ENCODE measurements around the gene PCYT2. TPM values are rescaled to one million over a fixed set of nuclear protein-coding genes. Genes with fewer than 3 reads are reported as not detected.

The PCYT2 gene
- total RNA-seq, 3 donors from 2014 or later = 36.0 to 59.4 (median 58.3) TPM

GRCh38 chr17:81905993-81906392, 5.2 kb downstream of the PCYT2 start:
- H3K36me3 ChIP-seq (ENCODE audit: low read depth) = no peaks in the 10 kb centered on the region
- intact Hi-C loops (cut with DNase I, micrococcal nuclease) = no loop called here
- no peak for TF ChIP-seq CTCF (IDR thresholded peaks at IDR 0.05)
- ATAC-seq = no peak
- peak in 1 of 3 donors; percentile 40 for DNase-seq
- no peak overlapping the region for H3K4me3 ChIP-seq
- H3K4me1 ChIP-seq (ENCODE audit: low read depth) = peaks cover 22% of the 10 kb centered on the region
- no peaks in the 10 kb centered on the region for H3K9me3 ChIP-seq

- peak in 1 of 3 donors; percentile 44 for DNase-seq
- no peaks in the 10 kb centered on the region for H3K9me3 ChIP-seq
- H3K4me1 ChIP-seq (ENCODE audit: low read depth) = peaks cover 21% of the 10 kb centered on the region
- H3K36me3 ChIP-seq (ENCODE audit: low read depth) = no peaks in the 10 kb centered on the region
- H3K4me3 ChIP-seq = no peak overlapping the region
- no peak for ATAC-seq
- TF ChIP-seq CTCF (IDR thresholded peaks at IDR 0.05) = no peak
- intact Hi-C loops (cut with DNase I, micrococcal nuclease) = no loop called here
Observed at GRCh38 chr17:81905424-81905875, 5.7 kb downstream of the PCYT2 start.

- TF ChIP-seq CTCF (IDR thresholded peaks at IDR 0.05) = no peak
- ATAC-seq (no peak), DNase-seq (peak in 2 of 3 donors; percentile 23 to 41)
- intact Hi-C loops (cut with DNase I, micrococcal nuclease) = no loop called here
- peaks cover 15% of the 10 kb centered on the region for H3K4me1 ChIP-seq (ENCODE audit: low read depth)
- H3K9me3 ChIP-seq = no peaks in the 10 kb centered on the region
- no peaks in the 10 kb centered on the region for H3K36me3 ChIP-seq (ENCODE audit: low read depth)
- no peak overlapping the region for H3K4me3 ChIP-seq
Observed at GRCh38 chr17:81904600-81905423, 6.4 kb downstream of the PCYT2 start.

- peak in 1 of 3 donors; percentile 34 for DNase-seq
- H3K4me3 ChIP-seq = no peak overlapping the region
- no peak for TF ChIP-seq CTCF (IDR thresholded peaks at IDR 0.05)
- H3K9me3 ChIP-seq = no peaks in the 10 kb centered on the region
- no peaks in the 10 kb centered on the region for H3K36me3 ChIP-seq (ENCODE audit: low read depth)
- H3K4me1 ChIP-seq (ENCODE audit: low read depth) = peaks cover 10% of the 10 kb centered on the region
- no peak for ATAC-seq
- intact Hi-C loops (cut with DNase I, micrococcal nuclease) = no loop called here
Observed at GRCh38 chr17:81903896-81904599, 7.2 kb downstream of the PCYT2 start.

GRCh38 chr17:81903415-81903831, 7.8 kb downstream of the PCYT2 start:
- intact Hi-C loops (cut with DNase I, micrococcal nuclease) = no loop called here
- no peak for TF ChIP-seq CTCF (IDR thresholded peaks at IDR 0.05)
- H3K4me3 ChIP-seq = no peak overlapping the region
- peaks cover 10% of the 10 kb centered on the region for H3K4me1 ChIP-seq (ENCODE audit: low read depth)
- no peak for DNase-seq
- H3K9me3 ChIP-seq = no peaks in the 10 kb centered on the region
- H3K36me3 ChIP-seq (ENCODE audit: low read depth) = no peaks in the 10 kb centered on the region
- no peak for ATAC-seq

Data from mucosa of descending colon (tissue), 3 donors.